Measurements from ENCODE around the gene MTARC1.

MTARC1 gene

DNA sequence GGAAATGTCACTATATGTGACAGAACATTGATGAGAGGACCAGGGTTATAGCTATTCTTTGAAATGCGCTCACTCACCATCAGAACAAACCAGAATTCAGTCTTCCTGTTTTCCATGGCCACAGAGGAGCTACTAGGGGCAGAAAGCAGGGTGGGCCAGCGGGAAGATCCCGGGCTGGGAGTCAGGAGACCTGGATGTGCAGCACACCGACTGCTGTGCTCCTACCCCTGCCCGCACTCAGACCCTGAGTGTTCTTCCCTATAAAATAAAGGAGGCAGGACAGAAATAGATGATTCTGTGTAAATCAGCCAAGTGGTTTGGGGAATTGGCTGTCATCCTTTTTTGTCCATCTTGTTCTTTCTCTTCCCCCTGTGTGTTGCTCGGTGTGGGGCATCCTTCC is 21.0 kb downstream of the MTARC1 start:
- DNase-seq, result no peak

GRCh38 chr1:220808345-220809186 is 21.9 kb downstream of the MTARC1 start:
- DNase-seq, result peak in 2 of 14 donors; percentile 10 to 26

GRCh38 chr1:220809187-220809550 is 22.5 kb downstream of the MTARC1 start:
- no peak for DNase-seq

GRCh38 chr1:220809704-220810103 is 23.0 kb downstream of the MTARC1 start:
- DNase-seq, result no peak

- DNase-seq, result peak in 1 of 14 donors; percentile 28
These were observed 23.5 kb downstream of the MTARC1 start for GRCh38 chr1:220810179-220810653.

- DNase-seq, result no peak
These were observed 24.2 kb downstream of the MTARC1 start for GRCh38 chr1:220810963-220811362.

- DNase-seq, result no peak
These were observed 25.0 kb downstream of the MTARC1 start for GRCh38 chr1:220811695-220812094.

DNA sequence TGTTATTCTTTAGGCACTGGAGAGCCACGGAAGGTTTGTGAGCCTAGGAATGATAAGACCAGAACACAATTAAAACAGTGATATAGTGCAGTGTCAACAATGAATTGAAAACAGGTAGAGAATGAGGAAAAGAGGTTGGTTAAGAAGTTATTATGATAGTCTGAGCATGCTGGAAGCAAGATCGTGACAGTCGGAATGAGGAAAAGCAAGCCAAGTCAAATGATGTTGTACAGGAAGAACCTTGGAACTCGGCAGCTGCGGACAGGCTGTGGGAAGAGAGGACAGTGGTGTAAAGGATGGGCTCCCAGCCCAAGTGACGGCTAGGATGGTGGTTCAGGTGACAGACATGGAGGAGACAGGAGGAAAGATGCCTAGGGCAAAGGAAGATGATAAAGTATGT is 25.6 kb downstream of the MTARC1 start:
- DNase-seq, result no peak

- DNase-seq, result no peak
These were observed 26.3 kb downstream of the MTARC1 start for GRCh38 chr1:220813013-220813412.

GRCh38 chr1:220815409-220815808 is 28.7 kb downstream of the MTARC1 start:
- no peak for DNase-seq

DNA sequence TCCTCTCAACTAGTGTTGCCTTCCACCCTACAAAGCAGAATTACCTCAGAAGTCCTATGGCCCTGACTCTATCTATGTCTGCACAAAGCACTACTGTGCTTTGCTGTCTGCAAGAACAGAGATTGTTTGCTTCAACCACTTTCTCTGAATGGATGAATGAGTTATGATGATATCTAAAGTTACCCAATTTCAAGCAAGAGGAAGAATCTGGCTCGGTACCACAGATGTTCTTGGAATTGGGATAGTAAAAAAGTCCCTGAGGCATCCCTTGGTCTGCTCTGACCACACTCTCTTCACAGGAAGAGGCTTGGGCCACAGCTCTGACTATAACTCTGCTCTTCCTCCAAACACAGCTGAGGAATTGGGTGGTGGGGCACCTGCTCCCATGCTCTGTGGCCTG is 31.2 kb downstream of the MTARC1 start:
- DNase-seq, result no peak

DNA sequence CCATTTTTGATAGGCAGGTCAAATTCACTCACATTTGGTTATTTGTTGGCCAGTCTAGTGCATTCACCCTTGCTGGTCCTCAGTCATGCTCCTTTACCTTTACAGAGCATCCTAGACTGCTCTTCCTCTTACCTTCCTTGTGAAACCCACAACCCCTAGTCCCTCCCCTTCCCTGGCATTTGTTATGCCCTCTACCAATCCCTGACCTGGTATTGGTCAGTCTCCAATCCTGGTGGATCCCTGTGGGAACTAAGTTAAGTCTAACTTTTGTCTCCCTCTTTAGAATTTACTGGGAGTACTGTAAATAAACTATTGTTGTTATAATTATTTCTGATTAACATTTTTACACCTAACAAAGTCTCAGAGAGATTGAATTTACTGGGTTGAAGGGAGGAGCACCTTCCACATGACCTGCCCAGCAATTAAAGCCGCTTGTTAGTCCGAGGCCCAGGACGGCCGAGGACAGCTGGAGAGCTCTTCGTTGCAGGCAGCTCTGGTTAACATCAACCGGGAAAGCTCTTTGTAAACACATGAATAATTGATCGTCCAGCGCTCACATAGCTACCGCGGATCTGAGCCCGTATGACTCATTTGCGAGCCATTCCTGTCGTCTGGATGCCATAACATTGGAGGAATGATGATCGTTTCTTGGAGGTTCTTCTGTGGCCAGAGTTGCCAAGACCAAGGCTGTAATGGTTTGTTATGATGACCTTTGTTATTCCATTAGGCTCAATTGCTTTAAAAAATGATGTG is 31.9 kb downstream of the MTARC1 start:
- DNase-seq, result no peak

DNA sequence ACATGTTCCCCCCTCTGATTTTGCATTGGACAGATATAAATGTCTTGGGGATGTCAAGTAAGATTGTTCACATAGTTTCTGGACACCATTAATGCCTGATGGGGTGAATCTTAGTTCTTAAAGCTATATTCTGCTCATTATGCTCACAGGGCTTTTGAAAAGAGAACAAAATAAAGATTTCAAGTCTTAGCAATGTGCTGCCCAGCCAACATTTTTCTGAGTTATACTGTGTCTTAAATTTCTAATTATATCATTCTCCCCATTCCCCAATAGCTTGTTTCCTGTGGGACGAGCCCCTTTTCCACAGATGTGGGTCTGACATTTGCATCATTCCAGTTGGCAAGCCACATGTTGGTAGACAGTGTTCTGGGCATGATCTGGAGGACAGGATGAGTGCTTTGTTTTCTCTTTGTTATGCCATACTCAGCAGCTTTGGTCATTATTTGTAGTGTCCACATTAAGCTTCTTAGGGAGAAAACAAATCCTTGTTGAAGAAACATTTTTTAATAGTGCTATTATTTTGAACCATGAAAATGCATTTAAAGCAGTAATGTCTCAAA is 32.8 kb downstream of the MTARC1 start:
- no peak for DNase-seq

DNA sequence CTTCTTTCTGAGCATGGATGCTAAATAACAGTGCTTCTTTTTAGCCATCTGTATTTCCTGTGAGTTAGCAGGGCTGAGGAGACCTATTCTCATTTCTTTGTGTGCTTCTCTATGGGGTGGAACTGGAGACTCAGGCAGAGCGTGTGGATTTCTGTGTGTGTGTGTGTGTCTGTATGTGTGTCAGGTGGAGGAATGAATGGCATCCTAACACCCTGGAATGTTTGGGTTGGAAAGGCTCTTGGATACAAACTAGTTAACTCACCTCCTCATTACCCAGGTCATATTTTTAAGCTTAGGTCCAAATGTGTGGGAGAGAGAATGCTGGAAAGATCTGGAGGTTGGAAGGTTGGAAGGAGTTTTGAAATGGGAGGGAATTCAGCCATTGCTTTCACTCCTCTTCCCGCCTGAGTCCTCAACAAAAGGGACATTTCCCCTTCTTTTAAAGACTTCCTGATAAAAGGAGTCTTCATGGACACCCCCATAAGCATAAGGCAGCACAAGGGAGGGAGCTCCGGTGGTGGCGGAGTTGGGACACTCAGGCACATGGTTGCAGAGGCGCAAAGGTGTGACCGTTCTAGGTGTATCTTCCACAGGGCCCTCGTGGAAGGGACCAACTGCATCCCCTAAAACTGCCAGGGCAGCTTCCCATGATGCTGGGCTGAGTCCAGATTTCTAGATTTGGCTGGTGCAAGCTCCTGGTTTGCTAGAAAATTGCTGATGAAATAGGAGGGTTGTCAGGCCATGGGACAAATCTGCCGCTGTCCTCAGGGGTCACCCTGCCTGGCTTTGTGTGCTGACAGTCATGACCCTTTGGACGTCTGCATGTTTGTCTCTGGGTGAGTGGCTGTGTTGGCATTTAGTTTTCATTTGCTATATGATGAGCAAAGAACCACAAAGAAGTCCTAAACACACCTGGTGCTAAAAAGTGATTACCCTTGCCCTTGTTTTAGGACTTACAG is 37.6 kb downstream of the MTARC1 start:
- no peak for DNase-seq

DNA sequence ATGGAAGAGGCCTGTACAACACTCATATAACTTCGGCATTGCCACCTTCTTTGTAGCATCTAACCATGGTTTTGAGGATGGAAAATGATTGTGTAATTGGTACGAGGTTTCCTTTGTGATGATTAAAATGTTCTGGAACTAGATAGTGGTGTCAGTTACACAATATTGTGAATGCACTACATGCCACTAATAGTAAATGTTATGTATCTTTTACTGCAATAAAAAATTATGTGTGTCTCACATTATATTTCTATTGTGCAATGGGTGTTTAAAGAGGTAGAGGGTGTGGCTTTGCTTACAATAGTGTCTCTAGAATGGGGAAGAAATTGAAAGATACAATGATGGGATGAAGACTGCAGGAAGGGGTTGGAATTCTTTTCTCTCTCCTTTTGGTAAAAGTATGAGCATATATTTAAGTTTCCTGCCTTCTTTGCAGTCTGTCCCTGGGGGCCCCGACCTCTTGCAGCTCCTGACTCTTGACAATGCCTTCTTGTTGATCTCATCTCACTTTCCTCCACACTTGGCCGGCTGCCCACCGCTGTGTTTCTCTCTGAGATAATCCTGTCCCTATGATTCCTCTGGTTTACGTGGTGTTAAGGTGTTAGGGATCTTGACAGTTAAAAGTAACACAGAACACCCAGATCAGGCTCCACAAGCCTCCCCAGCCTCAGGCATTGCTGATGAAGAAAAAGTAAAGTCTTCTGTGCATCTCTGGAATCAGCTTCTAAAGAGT is 39.3 kb downstream of the MTARC1 start:
- DNase-seq, result no peak

DNA sequence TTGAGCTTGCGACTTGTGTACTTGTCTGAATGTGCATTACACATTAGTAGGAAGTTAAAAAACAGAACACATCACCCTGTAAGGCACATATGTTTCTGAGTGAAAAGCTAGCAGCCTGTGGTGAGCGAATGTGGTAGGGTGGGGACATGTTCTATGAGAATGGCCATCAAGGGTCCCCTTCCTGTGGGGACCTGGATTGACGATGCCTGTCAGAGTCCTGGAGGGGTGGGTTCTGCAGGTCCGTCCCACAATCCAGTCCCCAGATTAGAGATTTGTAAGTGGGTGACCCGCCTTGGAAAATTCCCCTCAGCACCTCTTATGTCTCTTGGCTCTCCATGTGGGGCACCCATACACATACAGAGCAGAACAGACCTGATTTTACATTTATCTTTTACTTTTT is 40.0 kb downstream of the MTARC1 start:
- DNase-seq, result no peak

- DNase-seq, result no peak
These were observed 40.9 kb downstream of the MTARC1 start for GRCh38 chr1:220827445-220828178.

DNA sequence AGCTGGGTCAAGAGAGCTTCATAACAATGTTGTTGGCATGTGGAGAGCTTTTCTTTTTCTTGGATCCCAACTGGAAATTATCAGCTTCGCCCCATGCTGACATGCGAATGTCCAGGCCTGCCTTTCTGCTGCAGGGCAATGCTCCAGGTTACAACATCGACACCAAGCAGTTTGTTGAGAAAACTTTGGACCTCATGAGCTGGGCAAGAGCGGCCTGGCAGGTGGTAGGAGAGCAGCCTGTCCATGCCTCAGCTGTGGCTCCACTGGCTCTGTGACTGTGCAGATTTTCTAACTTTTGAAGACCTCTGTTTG is 41.4 kb downstream of the MTARC1 start:
- DNase-seq, result no peak

DNA sequence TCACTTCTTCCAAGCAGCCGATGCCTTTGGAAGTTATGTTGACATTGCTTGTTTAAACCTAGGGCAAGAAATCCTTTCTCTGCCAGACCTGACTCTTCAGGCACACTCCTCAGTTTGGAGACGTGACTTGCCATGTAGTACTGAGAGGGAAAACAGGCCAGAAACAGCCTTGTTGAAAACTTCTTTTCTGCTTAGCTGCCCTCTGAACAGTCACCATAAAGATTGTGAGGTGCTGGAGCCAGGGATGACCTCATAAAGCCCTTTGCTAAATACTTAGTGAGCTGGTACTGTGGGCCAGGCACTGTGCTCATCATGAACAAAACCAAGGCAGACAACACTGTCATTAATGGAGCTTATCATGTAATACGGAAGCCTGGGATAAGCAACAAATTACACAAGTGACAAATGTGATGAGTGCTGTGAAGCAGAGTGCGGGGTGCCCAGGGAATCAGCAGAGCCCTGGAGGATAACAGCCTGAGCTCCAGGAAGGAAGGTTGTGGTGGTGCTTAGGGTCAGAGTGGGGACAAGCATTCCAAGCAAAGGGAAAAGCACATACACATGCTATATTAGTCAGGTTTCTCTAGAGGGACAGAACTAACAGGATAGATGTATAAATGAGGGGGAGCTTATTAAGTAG is 42.4 kb downstream of the MTARC1 start:
- no peak for DNase-seq

GRCh38 chr1:220833436-220833835 is 46.7 kb downstream of the MTARC1 start:
- DNase-seq, result no peak

Measured in C1 segment of cervical spinal cord (tissue), 14 donors.